Measurements from ENCODE around the gene TLCD3B.

DNA sequence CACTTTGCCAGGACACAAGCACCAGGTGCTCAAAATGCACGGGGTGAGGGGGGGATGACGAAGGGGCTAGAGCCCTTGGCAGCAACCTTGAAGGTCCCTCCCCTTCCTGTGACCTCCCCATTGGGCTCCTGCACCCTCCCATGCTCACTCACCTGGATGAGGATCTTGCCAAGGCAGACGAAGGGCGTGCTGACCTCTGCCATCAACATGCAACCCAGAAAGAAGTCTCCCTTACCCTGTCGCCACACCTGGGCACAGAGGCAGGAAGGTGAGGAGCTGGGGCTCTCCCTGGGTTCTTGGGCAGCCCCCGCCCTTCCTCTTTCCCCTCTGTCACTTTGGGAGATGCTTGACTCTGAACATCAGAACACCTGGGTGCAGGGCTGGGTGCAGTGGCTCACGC is 5.5 kb downstream of the TLCD3B start:
- TF ChIP-seq TAF1 (conservative IDR thresholded peaks at IDR 0.05): no peak
- TF ChIP-seq, protein P1, sequence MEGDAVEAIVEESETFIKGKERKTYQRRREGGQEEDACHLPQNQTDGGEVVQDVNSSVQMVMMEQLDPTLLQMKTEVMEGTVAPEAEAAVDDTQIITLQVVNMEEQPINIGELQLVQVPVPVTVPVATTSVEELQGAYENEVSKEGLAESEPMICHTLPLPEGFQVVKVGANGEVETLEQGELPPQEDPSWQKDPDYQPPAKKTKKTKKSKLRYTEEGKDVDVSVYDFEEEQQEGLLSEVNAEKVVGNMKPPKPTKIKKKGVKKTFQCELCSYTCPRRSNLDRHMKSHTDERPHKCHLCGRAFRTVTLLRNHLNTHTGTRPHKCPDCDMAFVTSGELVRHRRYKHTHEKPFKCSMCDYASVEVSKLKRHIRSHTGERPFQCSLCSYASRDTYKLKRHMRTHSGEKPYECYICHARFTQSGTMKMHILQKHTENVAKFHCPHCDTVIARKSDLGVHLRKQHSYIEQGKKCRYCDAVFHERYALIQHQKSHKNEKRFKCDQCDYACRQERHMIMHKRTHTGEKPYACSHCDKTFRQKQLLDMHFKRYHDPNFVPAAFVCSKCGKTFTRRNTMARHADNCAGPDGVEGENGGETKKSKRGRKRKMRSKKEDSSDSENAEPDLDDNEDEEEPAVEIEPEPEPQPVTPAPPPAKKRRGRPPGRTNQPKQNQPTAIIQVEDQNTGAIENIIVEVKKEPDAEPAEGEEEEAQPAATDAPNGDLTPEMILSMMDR (IDR thresholded peaks at IDR 0.05; ENCODE audit: low read depth, low read length, missing input control): no peak
- TF ChIP-seq RAD21 (IDR thresholded peaks at IDR 0.05): no peak
- TF ChIP-seq GABPA (IDR thresholded peaks at IDR 0.05 in 1 of 2, conservative IDR thresholded peaks at IDR 0.05 in 1 of 2): no peak
